ENCODE data around the gene TSNAXIP1. TPM values are rescaled to one million over a fixed set of nuclear protein-coding genes. Genes with fewer than 3 reads are reported as not detected.

Gene TSNAXIP1
- polyA plus RNA-seq, 3 donors: 6.9 to 9.9 (median 8.9) TPM

GRCh38 chr16:67781565-67781921 is 25.1 kb upstream of the TSNAXIP1 start:
- no peak for DNase-seq

GRCh38 chr16:67782567-67783352 is 23.9 kb upstream of the TSNAXIP1 start:
- DNase-seq: no peak

- DNase-seq: no peak
Observed at GRCh38 chr16:67783353-67783725, 23.4 kb upstream of the TSNAXIP1 start.

- DNase-seq: no peak
Observed at GRCh38 chr16:67786491-67786890, 20.2 kb upstream of the TSNAXIP1 start.

GRCh38 chr16:67790071-67790470 is 16.6 kb upstream of the TSNAXIP1 start:
- no peak for DNase-seq

GRCh38 chr16:67796099-67796718 is 10.5 kb upstream of the TSNAXIP1 start:
- no peak for DNase-seq

GRCh38 chr16:67800338-67800926 is 6.3 kb upstream of the TSNAXIP1 start:
- no peak for DNase-seq

GRCh38 chr16:67801241-67801640 is 5.4 kb upstream of the TSNAXIP1 start:
- no peak for DNase-seq

- no peak for DNase-seq
Observed at GRCh38 chr16:67801883-67802282, 4.8 kb upstream of the TSNAXIP1 start.

GRCh38 chr16:67803894-67804293 is 2.8 kb upstream of the TSNAXIP1 start:
- no peak for DNase-seq

GRCh38 chr16:67804853-67805542 is 1.7 kb upstream of the TSNAXIP1 start:
- DNase-seq: no peak

GRCh38 chr16:67805718-67806427 is 816 bp upstream of the TSNAXIP1 start:
- no peak for DNase-seq

GRCh38 chr16:67807148-67807682 is 526 bp downstream of the TSNAXIP1 start:
- no peak for DNase-seq

- no peak for DNase-seq
Observed at GRCh38 chr16:67811899-67812298, 5.2 kb downstream of the TSNAXIP1 start.

GRCh38 chr16:67814567-67814966 is 7.9 kb downstream of the TSNAXIP1 start:
- DNase-seq: no peak

- DNase-seq: no peak
Observed at GRCh38 chr16:67820608-67821259, 14.0 kb downstream of the TSNAXIP1 start.

- DNase-seq: no peak
Observed at GRCh38 chr16:67822511-67822910, 15.8 kb downstream of the TSNAXIP1 start.

- no peak for DNase-seq
Observed at GRCh38 chr16:67825119-67825518, 18.4 kb downstream of the TSNAXIP1 start.

GRCh38 chr16:67825906-67826305 is 19.2 kb downstream of the TSNAXIP1 start:
- no peak for DNase-seq

GRCh38 chr16:67828651-67829050 is 22.0 kb downstream of the TSNAXIP1 start:
- DNase-seq: no peak

- no peak for DNase-seq
Observed at GRCh38 chr16:67833030-67833414, 26.3 kb downstream of the TSNAXIP1 start.
